K562 (cell line): ENCODE measurements around the gene TNPO3.

Experiments used
- CHD1 ChIP-seq: fragments of 200-600 bp; sonication (generic); IDR thresholded peaks from one replicate; pipeline ENCODE4 v1.6.1; 2012; ENCODE audit warnings: mild to moderate bottlenecking, moderate library complexity, low read length, inconsistent platforms
- NFE2L1 ChIP-seq: fragments of 450-650 bp; IDR thresholded peaks from 2 replicates; pipeline ENCODE4 v1.6.1; 2016; ENCODE audit warnings: missing genetic modification characterization, low read depth, mild to moderate bottlenecking, missing compliant biosample characterization, moderate library complexity, borderline replicate concordance

DNA sequence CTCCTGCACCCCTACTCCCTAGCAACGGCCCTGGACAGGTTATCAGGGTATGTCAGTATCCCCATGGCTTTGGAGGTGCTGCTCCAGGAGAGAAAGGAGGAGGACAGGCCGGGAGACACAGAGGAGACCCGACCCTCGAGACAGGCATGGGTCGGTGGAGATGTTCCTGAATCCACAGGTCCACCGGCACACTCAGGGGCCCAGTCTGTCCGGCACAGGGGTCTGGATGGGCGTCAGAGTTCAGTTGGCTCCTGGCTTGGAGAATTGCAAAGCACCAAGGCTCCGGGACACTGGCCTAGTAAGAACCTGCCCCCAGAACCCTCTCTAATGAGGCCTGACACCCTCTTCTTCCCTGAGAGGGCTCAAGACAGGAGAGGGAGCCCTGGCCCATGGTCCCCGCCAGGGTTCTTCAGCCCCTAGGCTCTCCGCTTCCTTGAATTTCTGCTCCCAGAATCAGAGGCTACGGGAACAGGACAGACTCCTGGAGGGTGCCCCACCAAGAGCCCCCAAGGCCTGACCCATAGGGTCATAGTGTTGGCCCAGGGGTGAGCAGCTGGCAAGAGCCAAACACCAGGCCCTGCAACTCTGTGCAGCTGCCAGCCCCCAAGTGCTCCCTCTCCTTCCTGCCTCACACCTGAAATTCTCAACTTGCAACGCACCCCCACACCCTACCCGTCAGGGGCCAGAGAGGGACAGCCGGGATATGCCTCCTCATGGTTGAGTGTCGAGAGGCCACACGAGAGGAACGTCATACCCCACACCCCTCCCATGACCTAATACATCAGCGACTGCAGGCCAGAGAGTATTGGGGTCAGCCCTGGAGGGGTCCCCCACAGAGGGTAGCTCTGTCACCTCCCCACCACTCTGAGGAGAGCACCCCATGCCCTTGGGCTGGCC lies 122.7 kb downstream of the TNPO3 start:
- TF ChIP-seq CHD1 (no peak), NFE2L1 (tag) (no peak)
